Naive thymus-derived CD4-positive, alpha-beta T cell (primary cell): ENCODE results near the gene TCEAL5. TPM values are rescaled to one million over a fixed set of nuclear protein-coding genes. Genes with fewer than 3 reads are reported as not detected.

Experiments
- ATAC-seq: fragments of 150-1000 bp; cut with Tn5 transposase; 2 replicates; pipeline ENCODE4 v1.10.0; 2021; ENCODE audit warnings: mild to moderate bottlenecking, moderate library complexity
- CTCF ChIA-PET: fragments of 350-600 bp; sonication (Branson Sonifier 250); formaldehyde crosslinking; loops from one replicate; lab custom pipeline; 2021; ENCODE audit warnings: antibody characterized with exemption; lab: Charles Lee
- POLR2A ChIA-PET: fragments of 350-600 bp; sonication (Branson Sonifier 250); formaldehyde crosslinking; loops from one replicate; lab custom pipeline; 2021; ENCODE audit warnings: antibody characterized with exemption, inconsistent platforms; lab: Charles Lee
- DNase-seq, 9 donors: peaks; one replicate each; pipeline versions ENCODE4 v3.0.0 to v3.0.0-alpha.2; 2020 to 2022; ENCODE audit warnings: mixed read lengths in 1 of 9
- H3K27ac ChIP-seq: one replicate; pipeline ENCODE4 v1.7.0; 2013; ENCODE audit warnings: mild to moderate bottlenecking, low read depth, low read length, moderate library complexity
- H3K27me3 ChIP-seq, 2 donors: one replicate each; pipeline ENCODE4 v1.7.0; 2013; ENCODE audit warnings: low read length in 2 of 2, mild to moderate bottlenecking in 2 of 2, moderate library complexity in 2 of 2; ENCODE audit not compliant: control insufficient read depth in 2 of 2, insufficient read depth in 2 of 2
- H3K36me3 ChIP-seq, 3 experiments: 1 replicate in 2 of 3; 2 replicates in 1 of 3; pipeline ENCODE4 v1.7.0; 2013; ENCODE audit warnings: low read length in 3 of 3, mild to moderate bottlenecking in 3 of 3, moderate library complexity in 1 of 3; ENCODE audit not compliant: insufficient read depth in 3 of 3, control insufficient read depth in 2 of 3
- H3K4me1 ChIP-seq, 2 donors: one replicate each; pipeline ENCODE4 v1.7.0; 2013; ENCODE audit warnings: low read length in 2 of 2, mild to moderate bottlenecking in 2 of 2, moderate library complexity in 1 of 2; ENCODE audit not compliant: control insufficient read depth in 2 of 2, insufficient read depth in 2 of 2
- H3K4me3 ChIP-seq: 2 replicates; pipeline ENCODE4 v1.7.0; 2013; ENCODE audit warnings: mild to moderate bottlenecking, low read length
- H3K9me3 ChIP-seq, 3 experiments: 1 replicate in 2 of 3; 2 replicates in 1 of 3; pipeline ENCODE4 v1.7.0; 2013; ENCODE audit warnings: low read length in 3 of 3; ENCODE audit not compliant: control insufficient read depth in 2 of 3
- H3K27ac Mint-ChIP-seq, 9 donors: one replicate each; pipeline ENCODE4 v1.8.0; 2020 to 2022; ENCODE audit warnings: mixed read lengths in 9 of 9, mild to moderate bottlenecking in 8 of 9, moderate library complexity in 5 of 9, inconsistent platforms in 2 of 9
- H3K27me3 Mint-ChIP-seq, 5 donors: one replicate each; pipeline ENCODE4 v1.8.0; 2021 to 2022; ENCODE audit warnings: mixed read lengths in 5 of 5, mild to moderate bottlenecking in 1 of 5
- H3K36me3 Mint-ChIP-seq, 5 donors: one replicate each; pipeline ENCODE4 v1.8.0; 2020 to 2022; ENCODE audit warnings: mixed read lengths in 5 of 5, mild to moderate bottlenecking in 3 of 5, inconsistent platforms in 1 of 5
- H3K4me1 Mint-ChIP-seq, 7 donors: one replicate each; pipeline ENCODE4 v1.8.0; 2020 to 2022; ENCODE audit warnings: mixed read lengths in 7 of 7, mild to moderate bottlenecking in 3 of 7, inconsistent platforms in 1 of 7
- H3K4me3 Mint-ChIP-seq, 10 donors: one replicate each; pipeline ENCODE4 v1.8.0; 2020 to 2022; ENCODE audit warnings: mild to moderate bottlenecking in 10 of 10, mixed read lengths in 10 of 10, moderate library complexity in 6 of 10, inconsistent platforms in 2 of 10
- H3K9me3 Mint-ChIP-seq, 11 donors: one replicate each; pipeline ENCODE4 v1.8.0; 2020 to 2022; ENCODE audit warnings: mixed read lengths in 11 of 11, mild to moderate bottlenecking in 4 of 11, inconsistent platforms in 1 of 11, moderate library complexity in 1 of 11
- intact Hi-C, 2 donors: fragments of 100-400 bp; cut with micrococcal nuclease; formaldehyde crosslinking; loops; one replicate each; pipeline ENCODE4 v1.15.1; 2023
- polyA plus RNA-seq, 2 donors: library from polyadenylated mRNA; unstranded; fragments of 300-500 nt; fragmentation: Illumina TruSeq; gene quantifications; one replicate each; pipeline ENCODE4 v1.2.3, GENCODE V29; 2021
- total RNA-seq, 6 experiments: library from RNA in 5 of 6; stranded (reverse) in 5 of 6; gene quantifications; 1 replicate in 5 of 6; 2 replicates in 1 of 6; pipeline ENCODE4 v1.2.3 and lab custom pipeline; 2021 to 2026

Gene TCEAL5
- total and polyA plus RNA-seq, 7 experiments from 2014 or later: not detected

DNA sequence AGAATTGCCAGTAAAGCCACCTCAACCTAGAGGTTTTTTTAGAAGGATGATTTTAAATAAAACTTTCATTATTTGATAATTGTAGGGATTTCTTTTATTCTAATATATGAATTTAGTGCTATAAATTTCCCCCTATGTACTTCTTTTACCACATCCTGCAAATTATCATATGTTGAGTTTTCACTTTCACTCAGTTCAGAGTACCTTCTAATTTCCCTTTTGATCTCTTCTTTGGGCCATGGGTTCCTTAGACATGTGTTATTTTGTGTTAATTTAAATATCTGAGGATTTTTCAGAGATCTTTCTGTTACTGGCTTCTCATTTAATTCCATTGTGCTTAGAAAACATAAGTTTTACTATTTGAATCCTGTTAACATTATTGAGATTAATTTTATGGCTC is 28.2 kb upstream of the TCEAL5 start:
- H3K27me3 ChIP-seq: no peaks in the 10 kb centered on the region

DNA sequence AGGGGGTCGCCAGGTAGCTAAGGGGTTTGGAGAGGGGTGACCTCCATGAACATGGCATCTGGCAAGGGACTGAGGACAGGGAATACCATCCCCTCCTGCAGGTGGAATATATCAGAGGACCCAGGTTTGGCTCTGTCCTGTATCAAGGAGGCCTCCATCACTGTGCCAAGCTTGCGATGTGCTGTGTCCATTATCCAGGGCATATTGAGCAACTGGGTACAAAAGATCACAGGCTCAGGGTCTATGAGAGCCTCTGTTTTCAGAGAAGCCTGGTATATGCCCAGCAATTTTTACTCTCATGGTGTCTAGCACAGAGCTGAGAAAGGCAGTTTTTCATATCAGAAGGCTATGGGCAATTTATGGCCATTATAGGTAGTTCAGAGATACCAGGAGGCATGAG is 16.6 kb upstream of the TCEAL5 start:
- no peaks in the 10 kb centered on the region for H3K4me1 ChIP-seq
- ATAC-seq (no peak), DNase-seq (no peak)
- H3K27me3 ChIP-seq: no peaks in the 10 kb centered on the region
- CTCF ChIA-PET: no interaction called here
- H3K4me3 ChIP-seq: no peak overlapping the region
- H3K36me3 ChIP-seq: no peaks in the 10 kb centered on the region
- Mint-ChIP-seq H3K27me3 (peaks cover 0 to 9% (median 4%) of the 10 kb centered on the region in 5 donors), H3K9me3 (peaks cover 0 to 4% (median 0%) of the 10 kb centered on the region in 11 donors), H3K4me1 (no peaks in the 10 kb centered on the region), H3K27ac (no peak overlapping the region), H3K36me3 (no peaks in the 10 kb centered on the region), H3K4me3 (no peak overlapping the region)
- H3K9me3 ChIP-seq: no peaks in the 10 kb centered on the region
- no peak overlapping the region for H3K27ac ChIP-seq
- POLR2A ChIA-PET: no interaction called here
- intact Hi-C loops: no loop called here

More for the DNA sequence above, 28.2 kb upstream of the TCEAL5 start:
- Histone ChIP-seq H3K27ac (no peak overlapping the region), H3K4me3 (no peak overlapping the region), H3K36me3 (no peaks in the 10 kb centered on the region), H3K9me3 (no peaks in the 10 kb centered on the region), H3K4me1 (no peaks in the 10 kb centered on the region)
- intact Hi-C loops: loop anchor here in 1 of 2 donors (5.0 kb wide), 1 partner anchor 47 kb away; the partner anchor contains the start of gene TCEAL8
- peak in 2 of 9 donors; percentile 1 to 6 for DNase-seq
- ChIA-PET POLR2A (no interaction called here), CTCF (no interaction called here)
- Mint-ChIP-seq H3K27ac (no peak overlapping the region), H3K9me3 (peaks cover 0 to 2% (median 0%) of the 10 kb centered on the region in 11 donors), H3K27me3 (no peaks in the 10 kb centered on the region), H3K4me1 (peaks cover 2 to 11% (median 8%) of the 10 kb centered on the region in 7 donors), H3K36me3 (peaks cover 0 to 3% (median 0%) of the 10 kb centered on the region in 5 donors), H3K4me3 (no peak overlapping the region)
- no peak for ATAC-seq

DNA sequence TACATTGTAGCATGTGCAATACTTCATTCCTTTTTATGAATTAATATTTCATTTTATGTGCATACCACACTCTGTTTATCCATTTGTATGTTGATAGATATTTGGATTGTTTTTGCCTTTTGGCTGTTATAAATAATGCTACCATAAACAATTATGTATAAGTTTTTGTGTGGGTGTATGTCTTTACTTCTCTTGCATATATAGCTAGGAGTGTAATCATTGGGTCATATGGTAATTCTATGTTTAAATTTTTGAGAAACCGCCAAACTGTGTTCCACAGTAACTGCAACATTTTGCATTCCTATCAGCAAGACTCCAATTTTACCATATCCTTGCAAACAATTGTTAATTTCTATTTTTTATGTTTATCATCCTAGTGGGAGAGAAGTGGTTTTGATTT is 3.1 kb upstream of the TCEAL5 start:
- no peak overlapping the region for H3K27ac ChIP-seq
- H3K27me3 ChIP-seq: no peaks in the 10 kb centered on the region
- H3K36me3 ChIP-seq: no peaks in the 10 kb centered on the region
- intact Hi-C loops: no loop called here
- POLR2A ChIA-PET: no interaction called here
- Mint-ChIP-seq H3K9me3 (peaks cover 0 to 4% (median 0%) of the 10 kb centered on the region in 11 donors), H3K4me1 (peaks cover 0 to 10% (median 7%) of the 10 kb centered on the region in 7 donors), H3K27ac (no peak overlapping the region), H3K27me3 (peaks cover 25 to 50% (median 44%) of the 10 kb centered on the region in 5 donors), H3K36me3 (no peaks in the 10 kb centered on the region), H3K4me3 (no peak overlapping the region)
- CTCF ChIA-PET: no interaction called here
- no peak overlapping the region for H3K4me3 ChIP-seq
- ATAC-seq (no peak), DNase-seq (no peak)
- no peaks in the 10 kb centered on the region for H3K9me3 ChIP-seq
- peaks cover 0 to 5% of the 10 kb centered on the region in 2 donors for H3K4me1 ChIP-seq

DNA sequence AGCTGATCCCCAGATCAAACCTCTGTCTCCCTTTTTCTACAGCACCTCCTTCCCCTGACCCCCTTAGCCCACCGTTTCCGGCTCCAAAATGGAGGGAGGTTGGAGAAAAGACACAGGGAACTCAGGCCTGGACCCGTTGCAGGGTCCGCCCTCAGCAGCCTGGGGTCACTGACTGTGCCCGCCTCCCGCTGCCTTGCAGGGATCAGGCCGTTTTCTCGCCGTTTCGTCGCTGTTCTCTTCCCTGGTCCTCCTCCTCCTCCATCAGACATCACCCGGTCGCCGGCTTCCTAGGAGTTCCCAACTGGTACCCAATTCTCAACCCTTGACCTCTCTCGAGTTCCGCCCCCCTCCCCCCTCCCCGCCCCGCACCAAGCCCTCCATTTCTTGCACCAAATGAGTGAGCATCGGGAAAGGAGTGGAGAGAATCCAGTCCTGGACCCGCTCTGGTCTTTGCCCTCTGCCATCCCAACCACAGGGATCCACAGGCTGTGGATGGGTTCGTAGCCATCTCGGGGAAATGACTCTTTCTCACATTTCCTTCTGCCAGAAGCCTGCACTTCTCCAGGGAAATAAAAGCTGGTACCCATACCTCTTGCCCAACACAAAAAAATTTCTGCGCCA is 493 bp downstream of the TCEAL5 start:
- Histone ChIP-seq H3K36me3 (no peaks in the 10 kb centered on the region), H3K27ac (no peak overlapping the region), H3K4me3 (no peak overlapping the region), H3K27me3 (no peaks in the 10 kb centered on the region), H3K9me3 (no peaks in the 10 kb centered on the region), H3K4me1 (peaks cover 0 to 5% of the 10 kb centered on the region in 2 donors)
- H3K4me3 Mint-ChIP-seq: peak overlapping the region in 9 of 10 donors; percentile 35 to 82 (median 57)
- H3K4me1 Mint-ChIP-seq: peaks cover 0 to 10% (median 7%) of the 10 kb centered on the region in 7 donors
- no peaks in the 10 kb centered on the region for H3K9me3 Mint-ChIP-seq
- intact Hi-C loops: no loop called here
- no peak for DNase-seq
- H3K27ac Mint-ChIP-seq: no peak overlapping the region
- CTCF ChIA-PET: no interaction called here
- no peaks in the 10 kb centered on the region for H3K36me3 Mint-ChIP-seq
- POLR2A ChIA-PET: no interaction called here
- no peak for ATAC-seq
- H3K27me3 Mint-ChIP-seq: peaks cover 31 to 61% (median 52%) of the 10 kb centered on the region in 5 donors

DNA sequence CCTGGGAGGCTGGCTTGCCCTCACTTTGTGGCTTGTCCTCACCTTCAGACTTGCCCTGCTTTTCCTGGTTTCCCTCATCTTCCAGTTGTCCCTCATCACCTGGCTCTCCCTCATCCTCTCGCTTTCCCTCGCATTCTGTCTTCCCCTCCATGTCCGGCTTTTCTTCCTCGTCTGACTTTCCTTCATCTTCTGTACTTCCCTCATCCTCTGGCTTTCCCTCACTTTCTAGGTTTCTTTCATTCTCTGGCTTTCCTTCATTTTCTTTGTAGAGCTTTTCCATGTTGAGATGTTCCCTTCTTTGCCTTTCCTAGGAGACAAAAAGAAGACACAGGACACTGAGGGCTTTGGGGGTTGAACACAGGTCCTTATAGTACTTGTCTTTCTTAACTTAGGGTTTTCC is 2.3 kb downstream of the TCEAL5 start:
- no peaks in the 10 kb centered on the region for H3K9me3 Mint-ChIP-seq
- H3K4me3 ChIP-seq: no peak overlapping the region
- H3K4me3 Mint-ChIP-seq: no peak overlapping the region
- H3K27me3 Mint-ChIP-seq: peaks cover 31 to 50% (median 42%) of the 10 kb centered on the region in 5 donors
- no peaks in the 10 kb centered on the region for H3K36me3 ChIP-seq
- H3K27me3 ChIP-seq: no peaks in the 10 kb centered on the region
- no peak for ATAC-seq
- H3K36me3 Mint-ChIP-seq: no peaks in the 10 kb centered on the region
- H3K4me1 Mint-ChIP-seq: peaks cover 0 to 10% (median 7%) of the 10 kb centered on the region in 7 donors
- ChIA-PET CTCF (no interaction called here), POLR2A (no interaction called here)
- H3K4me1 ChIP-seq: peaks cover 0 to 5% of the 10 kb centered on the region in 2 donors
- no peak overlapping the region for H3K27ac ChIP-seq
- no peak for DNase-seq
- intact Hi-C loops: no loop called here
- H3K9me3 ChIP-seq: no peaks in the 10 kb centered on the region
- H3K27ac Mint-ChIP-seq: no peak overlapping the region

DNA sequence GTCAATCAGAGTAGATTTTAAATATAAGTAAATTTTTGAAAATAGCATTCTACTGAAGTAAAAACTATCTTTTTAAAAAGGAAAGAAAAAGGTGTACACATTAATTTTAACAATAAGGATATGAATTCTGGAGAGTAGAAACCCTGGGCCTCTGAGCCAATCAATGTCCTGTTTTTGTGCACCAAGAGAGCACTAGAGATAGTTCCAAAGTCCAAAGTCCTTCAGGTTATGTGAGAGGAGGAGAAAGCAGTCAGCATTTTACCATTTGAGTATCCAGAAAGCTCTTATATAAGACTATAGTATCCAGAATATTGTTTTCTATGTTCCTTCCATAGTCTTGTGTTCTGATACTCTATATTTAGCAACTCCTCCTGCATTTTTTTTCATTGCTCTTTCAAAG is 18.3 kb downstream of the TCEAL5 start:
- H3K4me1 Mint-ChIP-seq: peaks cover 11 to 23% (median 19%) of the 10 kb centered on the region in 7 donors
- POLR2A ChIA-PET: interaction anchor here (0.8 to 1.1 kb wide), 2 partner anchors 202 to 223 kb away, joined by 3 to 4 read pairs; no protein-coding TSS in a partner anchor

More for the DNA sequence above, 18.3 kb downstream of the TCEAL5 start:
- Mint-ChIP-seq H3K36me3 (peaks cover 0 to 5% (median 0%) of the 10 kb centered on the region in 5 donors), H3K27me3 (peaks cover 0 to 27% (median under 1%) of the 10 kb centered on the region in 5 donors), H3K27ac (no peak overlapping the region), H3K4me3 (no peak overlapping the region), H3K9me3 (peaks cover 0 to 1% (median 0%) of the 10 kb centered on the region in 11 donors)
- intact Hi-C loops: loop anchor here (5.0 to 10.0 kb wide), 3 partner anchors 49 to 427 kb away; partner anchors contain the start of gene MORF4L2 (in 1 of the 2)
- no peaks in the 10 kb centered on the region for H3K27me3 ChIP-seq
- DNase-seq: no peak
- no peak overlapping the region for H3K4me3 ChIP-seq
- no peak overlapping the region for H3K27ac ChIP-seq
- ATAC-seq: no peak
- no peaks in the 10 kb centered on the region for H3K9me3 ChIP-seq
- H3K4me1 ChIP-seq: no peaks in the 10 kb centered on the region
- H3K36me3 ChIP-seq: no peaks in the 10 kb centered on the region
- CTCF ChIA-PET: interaction anchor here (1.2 kb wide), 1 partner anchor 9 kb away, joined by 3 read pairs; no protein-coding TSS in a partner anchor
